Measurements from ENCODE around the gene PFAS. TPM values are rescaled to one million over a fixed set of nuclear protein-coding genes. Genes with fewer than 3 reads are reported as not detected.
A peak's percentile ranks its signal among the peaks of the same experiment; 100 is the strongest.
"Not testable (repeated sequence)": the region's sequence is repeated elsewhere in the genome, so short reads cannot be mapped to it uniquely, and the experiment has no call there.

PFAS gene
- total and polyA plus RNA-seq, 11 donors, result 6.1 to 23.8 (median 13.2) TPM

DNA sequence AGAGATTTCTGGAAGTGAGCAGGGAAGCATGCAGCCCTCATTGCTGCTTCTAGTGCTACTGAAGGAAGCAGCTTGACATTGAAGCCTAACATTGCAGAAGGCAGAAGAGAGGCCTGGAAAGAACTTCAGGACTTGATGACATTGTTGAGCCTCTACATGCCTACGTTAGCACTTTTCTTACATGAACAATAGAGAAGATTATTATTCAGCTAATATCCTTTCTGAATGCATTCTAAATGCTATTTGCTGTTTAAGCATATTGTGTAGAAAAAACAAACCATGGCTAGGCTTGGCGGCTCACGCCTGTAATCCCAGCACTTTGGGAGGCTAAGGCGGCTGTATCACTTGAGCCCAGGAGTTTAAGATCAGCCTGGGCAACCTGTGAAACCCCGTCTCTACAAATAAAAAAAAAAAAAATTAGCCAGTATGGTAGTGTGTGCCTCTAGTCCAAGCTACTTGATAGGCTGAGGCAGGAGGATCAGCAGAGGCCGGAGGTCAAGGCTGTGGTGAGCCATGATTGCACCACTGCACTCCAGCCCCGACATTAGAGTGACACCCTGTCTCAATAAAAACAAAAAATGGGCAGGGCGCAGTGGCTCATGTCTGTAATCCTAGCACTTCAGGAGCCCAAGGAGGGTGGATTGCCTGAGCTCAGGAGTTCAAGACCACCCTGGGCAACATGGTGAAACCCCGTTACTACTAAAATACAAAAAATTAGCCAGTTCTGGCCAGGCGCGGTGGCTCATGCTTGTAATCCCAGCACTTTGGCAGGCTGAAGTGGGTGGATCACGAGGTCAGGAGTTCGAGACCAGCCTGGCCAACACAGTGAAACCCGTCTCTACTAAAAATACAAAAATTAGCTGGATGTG lies 36.5 kb upstream of the PFAS start:
- WGBS, 4 donors, result 85 to 90% (median 87%) methylated on average over 14 of the region's 14 CpGs
- H3K27me3 ChIP-seq, result no peaks in the 10 kb centered on the region
- no peaks in the 10 kb centered on the region for H3K9me3 ChIP-seq
- H3K4me3 ChIP-seq, result no peak overlapping the region
- intact Hi-C loops (cut with DNase I), result no loop called here
- ATAC-seq (no peak), DNase-seq (no peak)
- no peak for TF ChIP-seq POLR2A (IDR thresholded peaks at IDR 0.05)
- TF ChIP-seq, protein P1, sequence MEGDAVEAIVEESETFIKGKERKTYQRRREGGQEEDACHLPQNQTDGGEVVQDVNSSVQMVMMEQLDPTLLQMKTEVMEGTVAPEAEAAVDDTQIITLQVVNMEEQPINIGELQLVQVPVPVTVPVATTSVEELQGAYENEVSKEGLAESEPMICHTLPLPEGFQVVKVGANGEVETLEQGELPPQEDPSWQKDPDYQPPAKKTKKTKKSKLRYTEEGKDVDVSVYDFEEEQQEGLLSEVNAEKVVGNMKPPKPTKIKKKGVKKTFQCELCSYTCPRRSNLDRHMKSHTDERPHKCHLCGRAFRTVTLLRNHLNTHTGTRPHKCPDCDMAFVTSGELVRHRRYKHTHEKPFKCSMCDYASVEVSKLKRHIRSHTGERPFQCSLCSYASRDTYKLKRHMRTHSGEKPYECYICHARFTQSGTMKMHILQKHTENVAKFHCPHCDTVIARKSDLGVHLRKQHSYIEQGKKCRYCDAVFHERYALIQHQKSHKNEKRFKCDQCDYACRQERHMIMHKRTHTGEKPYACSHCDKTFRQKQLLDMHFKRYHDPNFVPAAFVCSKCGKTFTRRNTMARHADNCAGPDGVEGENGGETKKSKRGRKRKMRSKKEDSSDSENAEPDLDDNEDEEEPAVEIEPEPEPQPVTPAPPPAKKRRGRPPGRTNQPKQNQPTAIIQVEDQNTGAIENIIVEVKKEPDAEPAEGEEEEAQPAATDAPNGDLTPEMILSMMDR (IDR thresholded peaks at IDR 0.05), result no peak
- peaks cover 0 to 22% (median 8%) of the 10 kb centered on the region in 12 donors for H3K4me1 ChIP-seq
- H3K36me3 ChIP-seq, result no peaks in the 10 kb centered on the region
- H3K27ac ChIP-seq, result no peak overlapping the region

DNA sequence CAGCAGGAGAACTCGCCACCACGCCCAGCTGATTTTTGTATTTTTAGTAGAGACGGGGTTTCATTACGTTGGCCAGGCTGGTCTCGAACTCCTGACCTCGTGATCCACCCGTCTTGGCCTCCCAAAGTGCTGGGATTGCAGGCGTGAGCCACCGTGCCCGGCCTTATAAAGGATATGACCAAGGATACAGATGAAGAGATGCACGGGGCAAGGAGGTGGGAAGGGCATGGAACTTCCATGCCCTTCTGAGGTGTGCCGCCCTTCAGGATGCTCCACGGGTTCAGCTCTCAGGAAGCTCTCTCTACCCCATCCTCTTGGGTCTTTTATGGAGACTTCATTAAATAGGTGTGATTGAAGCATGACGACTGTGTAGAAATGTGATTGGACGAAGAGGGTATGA lies 35.1 kb upstream of the PFAS start:
- intact Hi-C loops (cut with DNase I); H3K27ac ChIP-seq; ATAC-seq; H3K36me3 ChIP-seq; H3K27me3 ChIP-seq; DNase-seq; H3K4me3 ChIP-seq; H3K9me3 ChIP-seq: not testable (repeated sequence)
- WGBS, 4 donors, result 85 to 91% (median 89%) methylated on average over 15 of the region's 15 CpGs
- H3K4me1 ChIP-seq, result peaks cover 0 to 22% (median 8%) of the 10 kb centered on the region in 12 donors

DNA sequence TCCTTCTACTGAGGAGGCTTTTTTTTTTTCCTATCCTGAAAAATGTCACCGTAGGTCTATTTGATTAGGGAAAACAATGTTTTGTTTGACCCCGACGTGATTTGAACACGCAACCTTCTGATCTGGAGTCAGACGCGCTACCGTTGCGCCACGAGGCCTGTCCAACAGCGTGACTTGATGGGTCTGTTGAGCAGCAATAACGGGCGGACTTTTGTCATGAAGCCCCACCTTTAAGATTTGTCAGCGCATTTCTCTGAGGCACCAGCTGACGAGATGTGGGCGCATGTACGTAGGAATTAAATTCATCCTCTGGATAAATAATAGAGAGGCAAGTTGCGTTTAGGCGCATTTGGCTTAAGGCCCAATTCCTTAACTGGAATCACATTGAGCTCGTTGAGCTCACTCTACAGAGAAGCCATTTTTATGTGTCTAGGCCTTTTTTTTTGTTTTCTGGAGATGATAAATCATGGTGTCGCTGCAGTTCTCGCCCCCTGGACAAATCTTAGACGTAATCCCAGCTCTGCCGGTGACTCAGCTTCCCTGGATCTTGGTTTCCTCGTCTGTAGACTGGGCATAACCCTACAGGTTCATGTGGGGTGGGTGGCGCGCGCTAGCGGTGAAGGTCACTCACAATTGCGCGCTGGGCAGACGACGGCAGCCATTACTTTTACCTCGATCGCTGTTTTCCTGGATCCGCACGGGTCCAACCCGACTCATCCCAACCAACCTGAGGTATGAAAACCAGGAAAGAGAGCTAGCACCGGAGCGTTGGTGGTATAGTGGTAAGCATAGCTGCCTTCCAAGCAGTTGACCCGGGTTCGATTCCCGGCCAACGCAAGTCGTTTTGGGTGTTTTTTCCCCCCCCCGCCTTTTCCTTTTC lies 28.1 kb upstream of the PFAS start:
- H3K36me3 ChIP-seq, result no peaks in the 10 kb centered on the region
- intact Hi-C loops (cut with DNase I), result loop anchor here in 5 of 10 donors (1.0 to 10.0 kb wide), 6 partner anchors 34 to 154 kb away; partner anchors contain the start of genes HES7 (in 2 of the 5) and KRABD2 (in 1 of the 5)
- 0% methylated on average over 44 to 45 of the region's 45 CpGs for WGBS, 4 donors
- H3K4me3 ChIP-seq, result peak overlapping the region; percentile 49 to 82 (median 69)
- H3K9me3 ChIP-seq, result no peaks in the 10 kb centered on the region
- H3K27me3 ChIP-seq, result no peaks in the 10 kb centered on the region
- TF ChIP-seq, protein P1 (IDR thresholded peaks at IDR 0.05), result peak in 1 of 12 donors; percentile 7
- TF ChIP-seq POLR2A (IDR thresholded peaks at IDR 0.05), result peak in 1 of 2 donors; percentile 10
- peaks cover 0 to 24% (median 10%) of the 10 kb centered on the region in 12 donors for H3K4me1 ChIP-seq
- ATAC-seq (peak; percentile 65 to 74 (median 70)), DNase-seq (peak; percentile 86 to 90 (median 89))
- H3K27ac ChIP-seq, result peak overlapping the region; percentile 93 to 99 (median 98)

DNA sequence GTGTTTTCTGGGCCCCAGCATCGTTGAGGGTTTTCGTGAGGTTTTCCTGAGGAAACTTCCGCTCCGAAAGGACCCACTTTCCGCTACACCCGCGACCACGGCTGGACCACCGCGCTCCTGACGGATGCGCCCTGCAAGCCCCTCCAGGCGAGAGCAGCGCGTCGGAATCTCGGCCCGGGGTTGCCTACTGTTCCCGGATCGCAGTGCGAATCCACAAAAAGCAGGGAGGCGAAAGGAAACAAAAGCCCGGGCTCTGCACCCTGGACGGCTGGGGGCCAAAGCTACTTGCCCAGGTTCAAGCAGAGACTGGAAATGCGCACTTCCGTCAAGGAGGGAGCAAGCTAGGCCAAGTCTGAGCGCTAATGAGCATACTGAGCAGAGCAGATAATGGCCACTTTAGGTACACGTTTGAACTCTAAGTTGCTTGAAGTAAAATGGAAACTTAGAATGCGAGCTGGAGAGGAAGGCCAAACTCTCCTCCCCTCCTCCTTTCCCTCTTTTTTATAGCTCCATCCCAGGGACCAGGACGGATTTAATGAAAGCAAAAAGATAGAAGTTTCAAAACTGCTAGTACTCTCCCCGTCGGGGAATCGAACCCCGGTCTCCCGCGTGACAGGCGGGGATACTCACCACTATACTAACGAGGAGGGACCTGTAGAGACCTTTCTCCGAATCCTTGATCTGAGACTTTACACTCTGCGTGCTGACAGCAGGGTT lies 27.3 kb upstream of the PFAS start:
- TF ChIP-seq, protein P1 (IDR thresholded peaks at IDR 0.05), result no peak
- no peak for TF ChIP-seq POLR2A (IDR thresholded peaks at IDR 0.05)
- intact Hi-C loops (cut with DNase I), result loop anchor here in 9 of 10 donors (1.0 to 10.0 kb wide), 13 partner anchors 25 to 153 kb away; partner anchors contain the start of genes CTC1 (in 2 of the 9), HES7 (in 2 of the 9), ALOXE3 (in 1 of the 9) and KRABD2 (in 1 of the 9)
- 0 to 1% (median 0%) methylated on average over 17 to 40 of the region's 40 CpGs for WGBS, 4 donors

More for the DNA sequence above, 27.3 kb upstream of the PFAS start:
- peak; percentile 68 to 77 (median 70) for ATAC-seq
- Histone ChIP-seq H3K4me3 (peak overlapping the region; percentile 49 to 82 (median 69)), H3K27ac (peak overlapping the region; percentile 93 to 99 (median 98)), H3K9me3 (no peaks in the 10 kb centered on the region), H3K27me3 (no peaks in the 10 kb centered on the region), H3K36me3 (no peaks in the 10 kb centered on the region), H3K4me1 (peaks cover 0 to 26% (median 11%) of the 10 kb centered on the region in 12 donors)
- DNase-seq, result peak; percentile 81 to 90 (median 88)

All from heart left ventricle (tissue), 16 donors.